Upper lobe of left lung (tissue), 6 donors: ENCODE data around the gene FRYL. TPM values are rescaled to one million over a fixed set of nuclear protein-coding genes. Genes with fewer than 3 reads are reported as not detected.

ENCODE experiments used
- ATAC-seq, 2 donors: fragments of 200-7000 bp; cut with Tn5 transposase; one replicate each; pipeline ENCODE4 v1.9.1; 2022; ENCODE audit warnings: mild to moderate bottlenecking in 2 of 2, moderate library complexity in 2 of 2; ENCODE audit not compliant: low FRiP score in 2 of 2
- DNase-seq, 2 donors: peaks; one replicate each; pipeline ENCODE4 v3.0.0-alpha.2; 2019 to 2020
- H3K27ac ChIP-seq, 4 donors: fragments of 200-600 bp; sonication (generic); one replicate each; pipeline ENCODE4 v1.5.1; 2016 to 2019
- H3K27me3 ChIP-seq, 4 donors: fragments of 200-600 bp; sonication (generic); one replicate each; pipeline ENCODE4 v1.5.1; 2017 to 2019
- H3K36me3 ChIP-seq, 4 donors: fragments of 200-600 bp; sonication (generic); one replicate each; pipeline ENCODE4 v1.5.1; 2016 to 2019
- H3K4me1 ChIP-seq, 4 donors: fragments of 200-600 bp; sonication (generic); one replicate each; pipeline ENCODE4 v1.5.1; 2018 to 2019
- H3K4me3 ChIP-seq, 4 donors: fragments of 200-600 bp; sonication (generic); one replicate each; pipeline ENCODE4 v1.5.1; 2017 to 2019; ENCODE audit warnings: mild to moderate bottlenecking in 2 of 4, moderate library complexity in 1 of 4
- H3K9me3 ChIP-seq, 4 donors: fragments of 200-600 bp; sonication (generic); one replicate each; pipeline ENCODE4 v1.5.1; 2018 to 2019
- EP300 ChIP-seq, 4 donors: sonication (generic); formaldehyde crosslinking; IDR thresholded peaks; one replicate each; pipeline ENCODE4 v1.5.1; 2017; ENCODE audit warnings: antibody characterized with exemption in 4 of 4, control low read depth in 2 of 4
- POLR2A ChIP-seq, 4 donors: fragments of 450-650 bp; IDR thresholded peaks; one replicate each; pipeline ENCODE4 v1.5.1; 2016 to 2017; ENCODE audit warnings: antibody characterized with exemption in 4 of 4, mild to moderate bottlenecking in 2 of 4
- POLR2AphosphoS5 ChIP-seq, 2 donors: sonication (generic); formaldehyde crosslinking; IDR thresholded peaks; one replicate each; pipeline ENCODE4 v1.5.1; 2017; ENCODE audit warnings: antibody characterized with exemption in 2 of 2
- WGBS, 2 donors: methylation state at CpG; one replicate each; pipeline ENCODE4 v1.1.5; 2017 to 2018; 5-methylcytosine and 5-hydroxymethylcytosine counted together
- total RNA-seq, 6 donors: library from RNA; depleted of rRNA in 4 of 6; stranded (reverse); fragments of >200 nt in 4 of 6; gene quantifications; one replicate each; pipeline versions ENCODE4 v1.1.0 to v1.2.1, GENCODE V29; 2016 to 2021
- TF ChIP-seq, protein P1 (sequence below), 6 experiments: fragments of 450-650 bp in 4 of 6; fragments of 200-600 bp in 2 of 6; sonication (generic) in 2 of 6; IDR thresholded peaks; one replicate each; pipeline ENCODE4 v1.5.1; 2016 to 2019; ENCODE audit warnings: antibody characterized with exemption in 6 of 6
- donor health status: DM: no; HTN: no; CAD: no; lungs with moderate emphysema.
- donor health status: DM: no; HTN: yes; CAD: no; lungs with severe emphysema.

Gene FRYL
- total RNA-seq, 6 donors from 2014 or later: 48.6 to 96.9 (median 69.2) TPM

- TF ChIP-seq POLR2A (IDR thresholded peaks at IDR 0.05) (no peak), POLR2AphosphoS5 (IDR thresholded peaks at IDR 0.05) (no peak), EP300 (IDR thresholded peaks at IDR 0.05) (no peak)
- TF ChIP-seq, protein P1, sequence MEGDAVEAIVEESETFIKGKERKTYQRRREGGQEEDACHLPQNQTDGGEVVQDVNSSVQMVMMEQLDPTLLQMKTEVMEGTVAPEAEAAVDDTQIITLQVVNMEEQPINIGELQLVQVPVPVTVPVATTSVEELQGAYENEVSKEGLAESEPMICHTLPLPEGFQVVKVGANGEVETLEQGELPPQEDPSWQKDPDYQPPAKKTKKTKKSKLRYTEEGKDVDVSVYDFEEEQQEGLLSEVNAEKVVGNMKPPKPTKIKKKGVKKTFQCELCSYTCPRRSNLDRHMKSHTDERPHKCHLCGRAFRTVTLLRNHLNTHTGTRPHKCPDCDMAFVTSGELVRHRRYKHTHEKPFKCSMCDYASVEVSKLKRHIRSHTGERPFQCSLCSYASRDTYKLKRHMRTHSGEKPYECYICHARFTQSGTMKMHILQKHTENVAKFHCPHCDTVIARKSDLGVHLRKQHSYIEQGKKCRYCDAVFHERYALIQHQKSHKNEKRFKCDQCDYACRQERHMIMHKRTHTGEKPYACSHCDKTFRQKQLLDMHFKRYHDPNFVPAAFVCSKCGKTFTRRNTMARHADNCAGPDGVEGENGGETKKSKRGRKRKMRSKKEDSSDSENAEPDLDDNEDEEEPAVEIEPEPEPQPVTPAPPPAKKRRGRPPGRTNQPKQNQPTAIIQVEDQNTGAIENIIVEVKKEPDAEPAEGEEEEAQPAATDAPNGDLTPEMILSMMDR (IDR thresholded peaks at IDR 0.05): no peak
- H3K27ac ChIP-seq: peak overlapping the region in 2 of 4 donors; percentile 40
These were observed 286.5 kb downstream of the FRYL start for GRCh38 chr4:48493452-48494100.

GRCh38 chr4:48491514-48492176 lies 288.4 kb downstream of the FRYL start:
- TF ChIP-seq, protein P1 (IDR thresholded peaks at IDR 0.05): no peak
- TF ChIP-seq EP300 (IDR thresholded peaks at IDR 0.05) (no peak), POLR2A (IDR thresholded peaks at IDR 0.05) (no peak), POLR2AphosphoS5 (IDR thresholded peaks at IDR 0.05) (no peak)
- Histone ChIP-seq H3K9me3 (no peaks in the 10 kb centered on the region), H3K36me3 (no peaks in the 10 kb centered on the region), H3K27ac (no peak overlapping the region), H3K4me1 (peaks cover 8 to 22% (median 14%) of the 10 kb centered on the region in 4 donors), H3K27me3 (peaks cover 0 to 25% (median 12%) of the 10 kb centered on the region in 4 donors), H3K4me3 (peak overlapping the region in 2 of 4 donors; percentile 33 to 47)
- DNase-seq: peak in 1 of 2 donors; percentile 30
- WGBS, 2 donors: 73 to 79% methylated on average over 22 to 23 of the region's 23 CpGs
- ATAC-seq: no peak

More at GRCh38 chr4:48493452-48494100, 286.5 kb downstream of the FRYL start:
- no peak for DNase-seq
- peak; percentile 20 to 47 for ATAC-seq
- H3K9me3 ChIP-seq: no peaks in the 10 kb centered on the region
- H3K4me1 ChIP-seq: peaks cover 8 to 22% (median 14%) of the 10 kb centered on the region in 4 donors
- peaks cover 0 to 8% (median 0%) of the 10 kb centered on the region in 4 donors for H3K36me3 ChIP-seq
- H3K27me3 ChIP-seq: peaks cover 0 to 25% (median 12%) of the 10 kb centered on the region in 4 donors
- H3K4me3 ChIP-seq: no peak overlapping the region
- 78% methylated on average over 4 of the region's 4 CpGs for WGBS, 2 donors

- ATAC-seq (peak in 1 of 2 donors; percentile 3), DNase-seq (peak in 1 of 2 donors; percentile 85)
- 34 to 60% methylated on average over 1 to 56 of the region's 104 CpGs for WGBS, 2 donors
- Histone ChIP-seq H3K4me3 (peak overlapping the region in 3 of 4 donors; percentile 33 to 49 (median 47)), H3K4me1 (peaks cover 8 to 22% (median 14%) of the 10 kb centered on the region in 4 donors), H3K27me3 (peaks cover 0 to 25% (median 12%) of the 10 kb centered on the region in 4 donors), H3K9me3 (no peaks in the 10 kb centered on the region), H3K27ac (no peak overlapping the region), H3K36me3 (no peaks in the 10 kb centered on the region)
- TF ChIP-seq POLR2AphosphoS5 (IDR thresholded peaks at IDR 0.05): no peak
- no peak for TF ChIP-seq POLR2A (IDR thresholded peaks at IDR 0.05)
- no peak for TF ChIP-seq EP300 (IDR thresholded peaks at IDR 0.05)
- TF ChIP-seq, protein P1 (IDR thresholded peaks at IDR 0.05): no peak
These were observed 289.2 kb downstream of the FRYL start for GRCh38 chr4:48490680-48491513.

- H3K9me3 ChIP-seq: no peaks in the 10 kb centered on the region
- DNase-seq (no peak), ATAC-seq (peak in 1 of 2 donors; percentile 57)
- H3K27me3 ChIP-seq: peaks cover 0 to 25% (median 12%) of the 10 kb centered on the region in 4 donors
- WGBS, 2 donors: 4 to 7% methylated on average over 31 to 57 of the region's 80 CpGs
- no peak within 1 kb of the TSS for H3K27ac ChIP-seq
- no peaks in the 10 kb centered on the region for H3K36me3 ChIP-seq
- TF ChIP-seq, protein P1 (IDR thresholded peaks at IDR 0.05): no peak
- TF ChIP-seq EP300 (IDR thresholded peaks at IDR 0.05) (no peak), POLR2AphosphoS5 (IDR thresholded peaks at IDR 0.05) (no peak), POLR2A (IDR thresholded peaks at IDR 0.05) (no peak)
- peaks cover 8 to 22% (median 14%) of the 10 kb centered on the region in 4 donors for H3K4me1 ChIP-seq
- H3K4me3 ChIP-seq: peak within 1 kb of the TSS; percentile 19 to 49 (median 40)
These were observed 289.9 kb downstream of the FRYL start, which contains the start of gene ZAR1 for GRCh38 chr4:48490012-48490679. Gene ZAR1, plus strand, starts transcription at chr4:48490252. Its CDS starts 40 bp downstream, at chr4:48490292.
